Measurements from ENCODE around the gene PITPNC1.
A peak's percentile ranks its signal among the peaks of the same experiment; 100 is the strongest.
"Not testable (repeated sequence)": the region's sequence is repeated elsewhere in the genome, so short reads cannot be mapped to it uniquely, and the experiment has no call there.

Gene PITPNC1

GRCh38 chr17:67700725-67701119 is 323.6 kb downstream of the PITPNC1 start:
- no peak for DNase-seq

GRCh38 chr17:67702861-67703260 is 325.8 kb downstream of the PITPNC1 start:
- not testable (repeated sequence) for DNase-seq

- DNase-seq, result no peak
Observed at GRCh38 chr17:67707442-67707841, 330.4 kb downstream of the PITPNC1 start.

- DNase-seq, result no peak
Observed at GRCh38 chr17:67708378-67708777, 331.3 kb downstream of the PITPNC1 start.

- DNase-seq, result no peak
Observed at GRCh38 chr17:67711916-67712315, 334.8 kb downstream of the PITPNC1 start.

GRCh38 chr17:67712375-67712774 is 335.3 kb downstream of the PITPNC1 start:
- no peak for DNase-seq

GRCh38 chr17:67713169-67713568 is 336.1 kb downstream of the PITPNC1 start:
- DNase-seq, result no peak

- no peak for DNase-seq
Observed at GRCh38 chr17:67716405-67716798, 339.3 kb downstream of the PITPNC1 start.

GRCh38 chr17:67717192-67717623 is 340.1 kb downstream of the PITPNC1 start:
- no peak for DNase-seq

GRCh38 chr17:67717624-67718324 is 340.7 kb downstream of the PITPNC1 start, which contains the start of gene NOL11:
NOL11 (plus strand) TSS chr17:67717936; CDS start chr17:67717948, 12 bp downstream.
- DNase-seq, result peak; percentile 100

- peak; percentile 31 for DNase-seq
Observed at GRCh38 chr17:67718325-67718941, 341.4 kb downstream of the PITPNC1 start.

- DNase-seq, result no peak
Observed at GRCh38 chr17:67725373-67725791, 348.3 kb downstream of the PITPNC1 start.

- no peak for DNase-seq
Observed at GRCh38 chr17:67725807-67726206, 348.7 kb downstream of the PITPNC1 start.

GRCh38 chr17:67727152-67728039 is 350.3 kb downstream of the PITPNC1 start:
- DNase-seq, result not testable (repeated sequence)

- DNase-seq, result no peak
Observed at GRCh38 chr17:67729903-67730302, 352.8 kb downstream of the PITPNC1 start.

- DNase-seq, result no peak
Observed at GRCh38 chr17:67730731-67731130, 353.6 kb downstream of the PITPNC1 start.

- no peak for DNase-seq
Observed at GRCh38 chr17:67733449-67733848, 356.4 kb downstream of the PITPNC1 start.

- DNase-seq, result no peak
Observed at GRCh38 chr17:67737145-67737544, 360.1 kb downstream of the PITPNC1 start.

- no peak for DNase-seq
Observed at GRCh38 chr17:67742025-67742424, 364.9 kb downstream of the PITPNC1 start.
